A172 (cell line): ENCODE measurements around the gene WDR91. TPM values are rescaled to one million over a fixed set of nuclear protein-coding genes. Genes with fewer than 3 reads are reported as not detected.

Experiments used
- DNase-seq: peaks from one replicate; pipeline ENCODE4 v3.0.0-alpha.2; 2015; ENCODE audit warnings: low spot score
- total RNA-seq: library from RNA; depleted of rRNA; stranded (reverse); fragments of >200 nt; shearing (Covaris generic); gene quantifications from 2 replicates; pipeline ENCODE4 v1.2.3, GENCODE V29; 2014

WDR91 gene
- total RNA-seq, 1 experiment from 2014 or later = 2.0 TPM

GRCh38 chr7:135233570-135233969, 22.2 kb upstream of the WDR91 start, which contains the start of gene STRA8:
TSS of gene STRA8 (plus strand) at chr7:135233838. CDS start at chr7:135240525, 6,687 bp downstream.
- no peak for DNase-seq

- no peak for DNase-seq
These were observed 21.4 kb upstream of the WDR91 start for GRCh38 chr7:135232720-135233119.

GRCh38 chr7:135232087-135232486, 20.8 kb upstream of the WDR91 start:
- no peak for DNase-seq

GRCh38 chr7:135231686-135232085, 20.4 kb upstream of the WDR91 start:
- DNase-seq = no peak

GRCh38 chr7:135224027-135224426, 12.7 kb upstream of the WDR91 start:
- no peak for DNase-seq

- no peak for DNase-seq
These were observed 6.6 kb upstream of the WDR91 start for GRCh38 chr7:135217645-135218509.

- DNase-seq = no peak
These were observed 4.4 kb upstream of the WDR91 start for GRCh38 chr7:135215698-135216097.

- no peak for DNase-seq
These were observed 3.9 kb upstream of the WDR91 start for GRCh38 chr7:135215180-135215579.

GRCh38 chr7:135213831-135214230, 2.5 kb upstream of the WDR91 start:
- DNase-seq = no peak

- peak; percentile 22 for DNase-seq
These were observed 790 bp upstream of the WDR91 start for GRCh38 chr7:135211946-135212685.

- DNase-seq = peak; percentile 5
These were observed 493 bp downstream of the WDR91 start for GRCh38 chr7:135210888-135211178.

- DNase-seq = no peak
These were observed 2.0 kb downstream of the WDR91 start for GRCh38 chr7:135209225-135209834.

- peak; percentile 7 for DNase-seq
These were observed 3.1 kb downstream of the WDR91 start for GRCh38 chr7:135208102-135208793.

GRCh38 chr7:135207406-135208101, 3.8 kb downstream of the WDR91 start:
- no peak for DNase-seq

- no peak for DNase-seq
These were observed 4.4 kb downstream of the WDR91 start for GRCh38 chr7:135206941-135207391.

- no peak for DNase-seq
These were observed 5.5 kb downstream of the WDR91 start for GRCh38 chr7:135205850-135206249.

- no peak for DNase-seq
These were observed 6.5 kb downstream of the WDR91 start for GRCh38 chr7:135204876-135205275.

GRCh38 chr7:135204341-135204749, 7.0 kb downstream of the WDR91 start:
- no peak for DNase-seq

GRCh38 chr7:135201350-135201749, 10.0 kb downstream of the WDR91 start:
- DNase-seq = no peak

GRCh38 chr7:135200821-135201331, 10.4 kb downstream of the WDR91 start:
- DNase-seq = no peak

GRCh38 chr7:135199439-135199838, 11.9 kb downstream of the WDR91 start:
- DNase-seq = no peak
